Nephron progenitor cell (in vitro differentiated cells): ENCODE results near the gene WWTR1.

Experiments used
- DNase-seq: peaks from one replicate; pipeline ENCODE4 v3.0.0; 2021
- H3K27ac Mint-ChIP-seq: 2 replicates; pipeline ENCODE4 v1.8.0; 2021; ENCODE audit warnings: mild to moderate bottlenecking, moderate library complexity, mixed read lengths
- H3K27me3 Mint-ChIP-seq: 2 replicates; pipeline ENCODE4 v1.8.0; 2021; ENCODE audit warnings: mild to moderate bottlenecking, low read depth, mixed read lengths; ENCODE audit not compliant: poor library complexity
- H3K36me3 Mint-ChIP-seq: 2 replicates; pipeline ENCODE4 v1.8.0; 2021; ENCODE audit warnings: low read depth, mixed read lengths
- H3K4me1 Mint-ChIP-seq: 2 replicates; pipeline ENCODE4 v1.8.0; 2021; ENCODE audit warnings: mixed read lengths
- H3K4me3 Mint-ChIP-seq: 2 replicates; pipeline ENCODE4 v1.8.0; 2021; ENCODE audit warnings: mild to moderate bottlenecking, moderate library complexity, mixed read lengths
- H3K9me3 Mint-ChIP-seq: 2 replicates; pipeline ENCODE4 v1.8.0; 2021; ENCODE audit warnings: mild to moderate bottlenecking, moderate library complexity, mixed read lengths
- CTCF ChIP-seq: fragments of 200-600 bp; sonication (generic); IDR thresholded peaks from 2 replicates; pipeline ENCODE4 v1.5.0; 2021; ENCODE audit warnings: antibody characterized with exemption

The WWTR1 gene

GRCh38 chr3:149475451-149476060 lies 182.3 kb downstream of the WWTR1 start:
- Mint-ChIP-seq H3K9me3 (no peaks in the 10 kb centered on the region), H3K36me3 (no peaks in the 10 kb centered on the region), H3K27ac (peak overlapping the region; percentile 50), H3K4me3 (peak overlapping the region; percentile 9), H3K27me3 (no peaks in the 10 kb centered on the region), H3K4me1 (peaks cover 52% of the 10 kb centered on the region)
- no peak for TF ChIP-seq CTCF
- no peak for DNase-seq

- peak within 1 kb of the TSS; percentile 50 for H3K27ac Mint-ChIP-seq
- TF ChIP-seq CTCF: no peak
- no peak for DNase-seq
- no peaks in the 10 kb centered on the region for H3K27me3 Mint-ChIP-seq
- H3K36me3 Mint-ChIP-seq: no peaks in the 10 kb centered on the region
- peaks cover 46% of the 10 kb centered on the region for H3K4me1 Mint-ChIP-seq
- H3K4me3 Mint-ChIP-seq: no peak within 1 kb of the TSS
- no peaks in the 10 kb centered on the region for H3K9me3 Mint-ChIP-seq
These were observed 183.5 kb downstream of the WWTR1 start, which contains the start of gene TM4SF4 for GRCh38 chr3:149474250-149474817. Gene TM4SF4 (plus strand): TSS chr3:149474697. CDS start chr3:149474878, 181 bp downstream.

GRCh38 chr3:149473357-149474249 lies 184.2 kb downstream of the WWTR1 start:
- Mint-ChIP-seq H3K9me3 (no peaks in the 10 kb centered on the region), H3K27ac (no peak overlapping the region), H3K27me3 (no peaks in the 10 kb centered on the region), H3K4me3 (no peak overlapping the region), H3K4me1 (peaks cover 49% of the 10 kb centered on the region), H3K36me3 (no peaks in the 10 kb centered on the region)
- no peak for DNase-seq
- no peak for TF ChIP-seq CTCF

- Mint-ChIP-seq H3K4me1 (peaks cover 54% of the 10 kb centered on the region), H3K27ac (no peak overlapping the region)
- TF ChIP-seq CTCF: no peak
These were observed 185.6 kb downstream of the WWTR1 start for GRCh38 chr3:149472030-149472797.

GRCh38 chr3:149470381-149470780 lies 187.4 kb downstream of the WWTR1 start:
- Mint-ChIP-seq H3K9me3 (no peaks in the 10 kb centered on the region), H3K36me3 (no peaks in the 10 kb centered on the region), H3K27ac (no peak overlapping the region), H3K4me1 (peaks cover 64% of the 10 kb centered on the region), H3K27me3 (no peaks in the 10 kb centered on the region), H3K4me3 (no peak overlapping the region)
- DNase-seq: no peak
- TF ChIP-seq CTCF: no peak

More at GRCh38 chr3:149472030-149472797, 185.6 kb downstream of the WWTR1 start:
- DNase-seq: no peak
- Mint-ChIP-seq H3K36me3 (no peaks in the 10 kb centered on the region), H3K9me3 (no peaks in the 10 kb centered on the region), H3K4me3 (no peak overlapping the region), H3K27me3 (no peaks in the 10 kb centered on the region)
